ENCODE measurements around the gene FAM163B.

GRCh38 chr9:133650026-133650425, 40.8 kb upstream of the FAM163B start:
- no peak for TF ChIP-seq POLR2A (IDR thresholded peaks at IDR 0.05; ENCODE audit: low read depth)
- TF ChIP-seq CTCF (IDR thresholded peaks at IDR 0.05): no peak
- TF ChIP-seq EP300 (IDR thresholded peaks at IDR 0.05): no peak
- no peak for TF ChIP-seq POLR2AphosphoS5 (IDR thresholded peaks at IDR 0.05)
